ENCODE results near the gene PSME2. TPM values are rescaled to one million over a fixed set of nuclear protein-coding genes. Genes with fewer than 3 reads are reported as not detected.
A peak's percentile ranks its signal among the peaks of the same experiment; 100 is the strongest.

PSME2 gene
- total RNA-seq, 1 donor from 2014 or later, result 213 TPM

DNA sequence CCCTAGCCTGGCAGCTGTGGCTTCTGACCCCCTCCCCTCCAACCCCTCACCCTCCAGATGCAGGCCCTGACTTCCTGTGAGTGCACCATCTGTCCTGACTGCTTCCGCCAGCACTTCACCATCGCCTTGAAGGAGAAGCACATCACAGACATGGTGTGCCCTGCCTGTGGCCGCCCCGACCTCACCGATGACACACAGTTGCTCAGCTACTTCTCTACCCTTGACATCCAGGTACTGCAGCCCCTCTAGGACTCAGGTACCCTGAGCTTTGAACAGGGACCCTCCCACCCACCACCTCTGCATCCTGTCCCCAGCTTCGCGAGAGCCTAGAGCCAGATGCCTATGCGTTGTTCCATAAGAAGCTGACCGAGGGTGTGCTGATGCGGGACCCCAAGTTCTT, 8.7 kb upstream of the PSME2 start:
- no peak for DNase-seq (ENCODE audit: low spot score)

- no peak for DNase-seq (ENCODE audit: low spot score)
Measured at GRCh38 chr14:24151404-24152080, 5.1 kb upstream of the PSME2 start.

DNA sequence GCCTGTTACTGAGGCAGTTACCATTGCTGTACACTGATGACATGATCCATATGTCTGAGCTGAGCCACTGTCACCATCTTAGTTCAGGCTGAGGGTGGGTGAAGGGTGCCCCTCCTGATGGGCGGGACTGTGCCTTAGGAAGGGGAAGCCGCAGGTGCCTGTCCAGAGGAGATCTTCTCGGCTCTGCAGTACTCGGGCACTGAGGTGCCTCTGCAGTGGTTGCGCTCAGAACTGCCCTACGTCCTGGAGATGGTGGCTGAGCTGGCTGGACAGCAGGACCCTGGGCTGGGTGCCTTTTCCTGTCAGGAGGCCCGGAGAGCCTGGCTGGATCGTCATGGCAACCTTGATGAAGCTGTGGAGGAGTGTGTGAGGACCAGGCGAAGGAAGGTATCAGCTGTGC, 4.6 kb upstream of the PSME2 start:
- DNase-seq (ENCODE audit: low spot score), result no peak

DNA sequence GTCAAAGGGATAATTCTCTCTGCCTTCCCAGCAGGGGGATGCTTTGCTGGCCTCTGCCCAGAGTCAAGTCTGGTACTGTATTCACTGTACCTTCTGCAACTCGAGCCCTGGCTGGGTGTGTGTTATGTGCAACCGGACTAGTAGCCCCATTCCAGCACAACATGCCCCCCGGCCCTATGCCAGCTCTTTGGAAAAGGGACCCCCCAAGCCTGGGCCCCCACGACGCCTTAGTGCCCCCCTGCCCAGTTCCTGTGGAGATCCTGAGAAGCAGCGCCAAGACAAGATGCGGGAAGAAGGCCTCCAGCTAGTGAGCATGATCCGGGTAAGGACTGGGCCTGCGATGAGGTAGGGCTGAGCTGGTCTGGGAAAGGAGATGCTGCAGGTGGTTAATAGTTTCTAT, 4.2 kb upstream of the PSME2 start:
- no peak for DNase-seq (ENCODE audit: low spot score)

- no peak for DNase-seq (ENCODE audit: low spot score)
Measured at GRCh38 chr14:24150061-24150460, 3.7 kb upstream of the PSME2 start.

- DNase-seq (ENCODE audit: low spot score), result no peak
Measured at GRCh38 chr14:24149302-24149969, 3.0 kb upstream of the PSME2 start.

DNA sequence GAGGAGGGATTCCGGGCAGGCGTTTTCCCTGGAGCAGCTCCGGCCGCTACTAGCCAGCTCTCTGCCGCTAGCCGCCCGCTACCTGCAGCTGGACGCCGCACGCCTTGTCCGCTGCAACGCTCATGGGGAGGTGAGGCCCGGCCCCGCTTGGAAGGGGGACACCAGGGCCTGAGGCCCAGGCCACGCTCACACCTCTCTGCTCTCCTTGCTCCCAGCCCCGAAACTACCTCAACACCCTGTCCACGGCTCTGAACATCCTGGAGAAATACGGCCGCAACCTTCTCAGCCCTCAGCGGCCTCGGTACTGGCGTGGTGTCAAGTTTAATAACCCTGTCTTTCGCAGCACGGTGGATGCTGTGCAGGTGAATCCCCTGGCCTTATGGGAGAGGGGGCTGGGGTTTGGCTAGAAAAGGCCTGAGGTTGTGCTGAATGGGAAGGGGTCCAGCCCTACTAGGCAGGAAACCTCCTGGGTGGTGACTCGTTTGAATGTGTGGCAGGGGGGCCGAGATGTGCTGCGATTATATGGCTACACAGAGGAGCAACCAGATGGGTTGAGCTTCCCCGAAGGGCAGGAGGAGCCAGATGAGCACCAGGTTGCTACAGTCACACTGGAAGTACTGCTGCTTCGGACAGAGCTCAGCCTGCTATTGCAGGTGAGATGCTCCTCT, 1.5 kb upstream of the PSME2 start:
- no peak for DNase-seq (ENCODE audit: low spot score)

GRCh38 chr14:24146978-24147760, 759 bp upstream of the PSME2 start, which contains the start of gene RNF31:
TSS of gene RNF31 (plus strand) at chr14:24147498. CDS start at chr14:24147699, 201 bp downstream.
- peak; percentile 99 for DNase-seq (ENCODE audit: low spot score)

DNA sequence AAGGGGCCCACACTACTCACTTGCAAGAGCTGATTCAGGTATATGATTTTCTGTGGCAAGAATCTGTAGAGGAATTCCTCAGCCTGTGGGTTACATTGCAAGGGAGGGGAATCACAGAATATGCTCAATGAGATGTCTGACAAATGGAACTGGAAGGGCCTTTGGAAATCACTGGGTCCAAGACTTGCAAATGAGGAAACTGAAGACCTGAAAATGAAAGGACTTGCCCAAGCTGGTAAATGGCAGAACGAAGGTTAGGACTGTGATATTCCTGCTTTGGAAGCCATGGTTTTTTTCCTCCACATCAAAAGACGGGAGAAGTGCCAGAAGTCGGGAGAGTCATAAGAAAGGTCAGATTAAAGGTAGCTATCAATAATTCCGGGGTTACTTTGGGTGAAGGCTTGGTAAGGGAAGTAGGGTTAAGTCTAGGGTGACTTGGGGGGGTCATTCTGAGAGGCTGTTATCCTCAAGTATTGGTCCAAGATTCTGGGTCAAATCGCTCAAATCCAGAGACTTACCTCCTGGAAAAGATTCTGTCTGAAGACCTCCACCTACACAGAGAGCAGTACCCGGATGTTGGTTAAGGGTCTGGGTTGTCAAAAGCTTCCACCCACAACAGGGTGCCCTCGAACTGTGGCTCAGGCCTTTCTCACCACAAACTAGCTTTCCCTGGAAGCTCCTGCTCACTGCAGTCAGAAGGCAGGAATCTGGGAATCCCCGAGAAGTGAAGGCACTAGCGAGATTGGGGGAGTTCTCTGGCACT, 539 bp downstream of the PSME2 start:
- DNase-seq (ENCODE audit: low spot score), result no peak

DNA sequence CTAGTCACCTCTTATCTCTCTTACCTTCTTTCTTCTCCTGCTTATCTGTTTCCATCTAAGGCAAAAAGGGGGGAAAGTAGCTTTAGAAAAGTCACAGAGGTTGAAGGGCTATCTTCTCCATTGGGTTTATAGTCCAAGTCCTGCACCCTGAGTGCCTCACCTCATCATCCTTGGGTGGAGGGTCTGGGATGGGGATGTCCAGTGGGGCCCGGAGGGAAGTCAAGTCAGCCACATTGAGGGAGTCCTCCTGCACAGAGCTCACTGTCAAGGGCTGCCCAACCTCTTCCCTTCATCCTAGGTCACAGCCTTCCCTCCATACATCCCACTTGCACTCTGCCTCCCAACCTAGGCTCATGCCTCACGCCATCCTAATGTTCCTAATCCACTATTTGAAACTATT, 1.2 kb downstream of the PSME2 start:
- DNase-seq (ENCODE audit: low spot score), result no peak

DNA sequence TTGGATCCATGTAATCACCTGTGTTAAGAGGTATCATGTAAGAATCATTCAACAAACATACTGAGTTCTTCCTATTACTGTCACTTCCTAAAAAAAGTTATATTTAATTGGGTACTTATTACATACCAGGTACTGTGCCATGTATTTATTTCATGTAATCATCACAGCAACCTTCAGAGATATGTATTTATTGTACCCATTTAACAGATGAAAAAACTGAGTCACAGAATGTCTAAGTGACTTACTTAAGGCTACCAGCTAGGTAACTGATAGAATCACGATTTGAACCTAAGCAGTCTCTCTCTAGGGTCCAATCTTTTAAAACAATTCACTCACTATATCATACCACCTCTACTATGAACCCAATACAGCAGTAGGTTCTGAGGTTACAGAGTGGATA, 2.0 kb downstream of the PSME2 start:
- no peak for DNase-seq (ENCODE audit: low spot score)

DNA sequence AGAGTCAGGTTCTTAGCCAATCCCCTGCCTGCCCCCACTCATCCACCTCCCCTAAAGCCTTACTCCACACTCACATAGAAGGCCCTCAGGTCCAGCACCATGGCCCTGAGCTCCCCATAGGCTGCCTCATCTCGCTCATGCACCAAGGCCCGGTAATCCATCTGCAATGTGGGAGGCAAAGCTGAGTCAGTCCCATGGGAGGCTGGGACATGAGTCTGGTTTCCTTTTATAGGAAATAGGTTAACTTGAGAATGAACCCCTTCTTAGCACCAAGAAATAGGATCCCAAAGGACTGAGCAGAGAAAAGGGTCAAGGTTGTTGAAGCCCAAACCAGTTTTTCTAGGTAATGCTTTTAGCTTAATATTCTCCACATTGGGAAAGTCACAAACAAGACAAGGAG, 2.9 kb downstream of the PSME2 start:
- DNase-seq (ENCODE audit: low spot score), result no peak

DNA sequence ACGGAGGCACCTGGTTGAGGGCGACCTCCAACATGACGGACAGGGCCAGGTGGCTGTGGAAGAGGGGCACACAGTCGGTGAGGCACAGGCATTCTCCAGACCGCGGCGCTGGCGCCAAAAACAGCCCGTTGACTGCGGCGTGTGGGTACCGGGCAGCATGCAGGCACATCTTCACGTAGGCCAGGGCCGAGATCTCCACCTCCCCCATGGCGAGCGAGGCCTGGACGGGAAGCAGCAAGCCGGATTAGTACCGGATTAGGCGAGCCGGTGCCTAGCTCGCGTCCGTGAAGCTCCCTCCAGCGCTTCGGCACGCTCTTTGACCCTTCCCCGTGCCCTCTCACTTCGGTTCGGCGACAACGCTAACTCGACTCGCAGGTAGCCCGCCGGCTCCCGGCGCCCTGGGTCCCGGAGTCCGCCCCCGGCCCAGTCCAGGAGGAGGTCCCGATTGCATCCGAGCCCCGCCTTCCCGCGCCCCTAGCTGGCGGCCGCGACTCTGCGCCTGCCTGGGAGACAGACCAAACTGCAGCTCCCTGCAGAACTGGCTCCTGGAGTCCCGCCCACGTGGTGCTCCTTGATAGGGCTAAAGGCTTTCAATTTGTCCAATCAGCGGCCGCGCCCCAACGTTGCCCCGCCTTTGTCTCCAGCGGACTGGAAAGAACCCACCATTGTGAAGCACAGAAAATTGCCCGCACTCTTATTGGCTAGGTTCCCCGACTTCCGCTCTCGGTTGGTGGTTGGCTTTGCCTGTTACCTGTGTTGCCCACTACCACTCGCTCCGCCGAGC, 5.1 kb downstream of the PSME2 start, which contains the start of gene EMC9:
TSS of gene EMC9 (minus strand) at position 495 of the 784 bp plus-strand sequence. CDS start at position 208, 287 bp downstream.
- peak; percentile 100 for DNase-seq (ENCODE audit: low spot score)

DNA sequence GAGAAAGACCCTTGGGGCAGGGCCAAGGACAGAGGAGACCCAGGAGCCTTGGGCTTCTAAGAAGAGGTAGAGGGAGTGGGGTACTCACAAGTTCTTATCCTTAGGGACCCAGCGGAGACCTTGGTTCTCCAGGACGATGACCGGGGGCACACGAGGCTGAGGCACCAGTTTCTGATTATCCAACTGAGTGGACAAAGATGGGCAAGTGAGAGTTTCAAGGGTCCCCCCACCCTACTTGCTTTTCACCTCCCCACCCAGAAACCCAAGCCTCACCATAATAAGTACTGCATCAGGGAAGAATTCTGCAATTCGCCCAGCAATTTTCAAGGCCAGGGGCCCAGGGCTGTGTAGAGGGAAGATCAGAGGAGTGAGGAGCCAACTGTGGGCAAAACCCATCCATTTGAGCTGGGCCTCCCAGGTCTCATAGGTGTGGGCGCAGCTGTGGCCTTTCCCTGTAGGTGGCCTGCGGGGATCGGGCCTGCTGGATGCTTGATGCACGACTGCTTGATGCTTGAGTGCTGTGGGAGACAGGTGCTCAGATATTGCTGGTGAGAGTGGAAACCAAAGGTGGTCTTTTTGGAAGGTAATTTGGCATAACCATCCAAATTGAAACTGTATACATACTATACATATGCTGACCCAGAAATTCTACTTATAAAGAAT, 7.0 kb downstream of the PSME2 start:
- no peak for DNase-seq (ENCODE audit: low spot score)

- DNase-seq (ENCODE audit: low spot score), result no peak
Measured at GRCh38 chr14:24138396-24139271, 7.8 kb downstream of the PSME2 start.

- DNase-seq (ENCODE audit: low spot score), result no peak
Measured at GRCh38 chr14:24137529-24138395, 8.6 kb downstream of the PSME2 start.

DNA sequence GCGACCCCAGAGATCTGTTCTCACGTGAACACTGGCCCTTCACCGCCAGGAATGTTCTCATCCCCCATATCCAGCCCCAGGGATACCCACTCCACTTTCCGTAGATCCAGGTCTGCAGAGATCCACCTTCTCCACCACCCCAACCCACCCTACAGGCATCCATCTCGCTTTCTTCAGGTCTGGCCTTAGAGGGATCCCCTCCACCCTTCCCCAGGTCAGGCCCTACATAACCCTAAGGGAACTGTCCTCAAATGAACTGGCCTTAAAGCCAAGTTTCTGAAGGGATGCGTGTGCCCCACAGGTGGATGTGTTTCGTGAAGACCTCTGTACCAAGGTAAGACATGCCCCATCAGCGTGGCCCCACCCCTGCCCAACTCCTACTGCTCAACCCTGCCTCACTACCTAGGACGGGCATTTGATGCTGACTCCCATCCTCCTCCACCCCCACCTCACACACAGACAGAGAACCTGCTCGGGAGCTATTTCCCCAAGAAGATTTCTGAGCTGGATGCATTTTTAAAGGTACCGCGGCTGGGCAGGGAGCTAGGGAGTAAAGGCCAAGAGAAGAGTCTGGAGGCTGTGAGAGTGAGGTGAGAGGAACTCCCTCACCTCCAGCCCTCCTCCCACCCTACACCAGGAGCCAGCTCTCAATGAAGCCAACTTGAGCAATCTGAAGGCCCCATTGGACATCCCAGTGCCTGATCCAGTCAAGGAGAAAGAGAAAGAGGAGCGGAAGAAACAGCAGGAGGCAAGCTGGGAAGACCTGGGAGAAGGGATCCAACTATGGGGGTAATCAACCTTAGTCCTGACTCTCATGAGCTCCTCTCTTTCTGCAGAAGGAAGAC, 9.5 kb downstream of the PSME2 start:
- no peak for DNase-seq (ENCODE audit: low spot score)

All from ureter (tissue), 1 donor.